ENCODE measurements around the gene NMUR2. TPM values are rescaled to one million over a fixed set of nuclear protein-coding genes. Genes with fewer than 3 reads are reported as not detected.

The NMUR2 gene, protein sequence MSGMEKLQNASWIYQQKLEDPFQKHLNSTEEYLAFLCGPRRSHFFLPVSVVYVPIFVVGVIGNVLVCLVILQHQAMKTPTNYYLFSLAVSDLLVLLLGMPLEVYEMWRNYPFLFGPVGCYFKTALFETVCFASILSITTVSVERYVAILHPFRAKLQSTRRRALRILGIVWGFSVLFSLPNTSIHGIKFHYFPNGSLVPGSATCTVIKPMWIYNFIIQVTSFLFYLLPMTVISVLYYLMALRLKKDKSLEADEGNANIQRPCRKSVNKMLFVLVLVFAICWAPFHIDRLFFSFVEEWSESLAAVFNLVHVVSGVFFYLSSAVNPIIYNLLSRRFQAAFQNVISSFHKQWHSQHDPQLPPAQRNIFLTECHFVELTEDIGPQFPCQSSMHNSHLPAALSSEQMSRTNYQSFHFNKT
- not detected for total RNA-seq

DNA sequence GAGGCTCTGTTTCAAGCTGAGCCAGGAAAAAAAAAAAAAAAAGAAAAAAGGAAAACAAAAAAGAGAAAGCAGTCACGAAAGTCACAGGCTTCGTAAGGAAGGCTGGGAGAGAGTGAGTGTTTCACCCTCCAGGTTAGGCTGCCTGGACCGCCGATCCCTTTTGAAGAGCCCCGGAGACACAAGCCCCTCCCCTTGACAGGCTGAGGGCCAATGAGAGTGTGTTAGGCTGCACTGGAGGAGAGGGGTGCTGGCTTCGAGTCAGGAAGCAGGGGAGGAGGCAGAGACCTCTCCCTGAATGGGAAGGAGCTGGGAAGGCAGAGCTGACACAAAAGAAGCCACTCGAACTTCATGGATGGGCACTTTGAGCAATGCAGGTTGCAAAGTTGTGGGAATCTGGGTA, at the start of gene NMUR2:
NMUR2 (minus strand) TSS at position 135 of the 400 bp plus-strand sequence. CDS start 166 bp downstream, outside the sequence.
- no peak for DNase-seq (ENCODE audit: low read depth in 2 of 3, low spot score in 2 of 3)

DNA sequence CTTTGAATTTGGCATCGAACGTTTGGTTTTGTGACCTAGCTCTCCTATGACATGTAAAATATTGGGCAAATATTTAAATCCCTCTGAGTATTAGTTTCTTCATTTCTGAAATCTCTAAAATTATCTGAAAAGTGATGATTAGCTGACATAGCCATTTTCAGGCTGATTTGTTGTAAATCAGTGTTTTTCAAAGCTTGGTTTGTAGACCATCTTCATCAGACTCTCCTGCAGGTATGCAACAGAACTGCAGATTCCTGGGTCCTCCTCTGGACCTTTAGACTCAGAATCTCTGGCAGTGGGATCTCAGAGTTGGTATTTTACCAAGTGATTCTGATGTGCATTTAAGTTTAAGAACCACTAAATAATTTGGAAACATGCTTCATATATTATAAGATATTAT, 38.9 kb upstream of the NMUR2 start:
- DNase-seq (ENCODE audit: low read depth in 2 of 3, low spot score in 2 of 3): no peak

DNA sequence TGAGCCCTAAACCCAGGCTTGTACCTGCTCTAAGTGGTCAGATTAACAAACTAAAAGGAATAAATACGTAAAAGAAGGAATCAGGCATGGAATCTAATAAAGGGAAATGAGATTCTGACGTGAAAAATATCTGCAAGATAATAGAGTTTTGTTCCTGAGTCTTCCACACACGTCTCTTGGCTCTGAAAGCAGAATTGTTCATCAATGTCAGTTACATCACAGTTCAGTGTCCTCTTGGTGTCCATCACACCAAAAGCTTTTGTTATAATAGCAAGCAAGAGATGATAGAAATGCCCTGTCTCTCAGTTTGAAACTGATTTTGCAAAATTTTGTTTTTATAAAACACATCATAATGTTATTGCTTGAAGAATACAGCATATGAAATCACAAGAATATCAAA, 34.7 kb upstream of the NMUR2 start:
- DNase-seq (ENCODE audit: low read depth in 2 of 3, low spot score in 2 of 3): no peak

DNA sequence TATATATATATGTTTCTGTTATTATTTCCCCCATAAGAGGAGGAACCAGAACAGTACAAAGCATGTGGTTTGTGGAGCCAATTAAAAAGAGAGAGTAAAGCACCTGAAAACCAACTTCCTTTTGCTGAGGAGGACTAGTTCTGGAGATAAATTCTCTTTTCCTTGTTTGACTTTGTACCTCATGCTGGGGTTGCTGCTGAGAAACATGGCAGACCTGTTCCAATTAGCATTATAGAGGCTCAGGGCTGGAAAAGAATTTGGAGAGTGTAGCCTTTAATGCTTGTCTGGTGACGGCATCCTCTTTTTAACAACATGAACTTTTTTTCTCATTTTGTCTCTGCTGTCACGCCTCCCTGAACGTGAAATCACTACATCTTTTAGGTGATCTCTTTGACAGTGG, 32.8 kb upstream of the NMUR2 start:
- DNase-seq (ENCODE audit: low read depth in 2 of 3, low spot score in 2 of 3): no peak

DNA sequence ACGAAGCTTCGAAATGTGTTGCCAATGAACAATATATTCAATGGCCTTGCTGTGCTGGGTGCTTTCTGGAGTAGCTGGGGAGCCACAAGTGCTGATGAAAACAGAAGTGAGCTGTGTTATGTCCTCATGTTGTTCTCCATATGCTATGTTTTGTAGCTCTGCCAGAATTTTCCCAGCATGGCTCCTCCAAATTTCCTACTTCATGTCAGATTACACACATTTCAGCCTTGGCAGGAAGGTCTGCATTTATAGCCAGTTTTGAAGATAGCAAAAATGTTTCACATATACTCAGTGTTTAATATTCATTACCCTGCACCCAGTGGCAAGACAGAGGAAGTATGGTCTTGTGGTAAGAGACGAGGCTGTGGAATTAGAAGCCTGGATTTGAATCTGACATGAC, 22.6 kb upstream of the NMUR2 start:
- no peak for DNase-seq (ENCODE audit: low read depth in 2 of 3, low spot score in 2 of 3)

DNA sequence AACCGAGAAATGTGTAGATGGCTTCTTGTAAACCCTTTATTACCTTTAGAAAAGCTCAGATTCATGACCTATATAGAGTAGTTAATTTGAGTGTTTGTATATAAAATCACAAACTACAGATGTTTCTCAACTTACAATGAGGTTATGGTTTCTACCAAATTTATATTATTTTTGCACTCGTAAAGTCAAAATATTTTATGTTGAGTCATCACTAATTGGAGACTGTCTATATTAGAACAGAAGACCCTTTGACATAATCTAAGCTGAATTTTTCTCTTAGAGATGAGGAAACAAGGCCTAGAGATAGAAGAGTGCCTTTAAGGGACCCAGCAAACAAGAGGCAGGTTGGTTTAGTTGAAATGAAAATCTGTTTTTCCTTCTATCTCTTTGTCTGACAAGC, 20.0 kb upstream of the NMUR2 start:
- DNase-seq (ENCODE audit: low read depth in 2 of 3, low spot score in 2 of 3): no peak

DNA sequence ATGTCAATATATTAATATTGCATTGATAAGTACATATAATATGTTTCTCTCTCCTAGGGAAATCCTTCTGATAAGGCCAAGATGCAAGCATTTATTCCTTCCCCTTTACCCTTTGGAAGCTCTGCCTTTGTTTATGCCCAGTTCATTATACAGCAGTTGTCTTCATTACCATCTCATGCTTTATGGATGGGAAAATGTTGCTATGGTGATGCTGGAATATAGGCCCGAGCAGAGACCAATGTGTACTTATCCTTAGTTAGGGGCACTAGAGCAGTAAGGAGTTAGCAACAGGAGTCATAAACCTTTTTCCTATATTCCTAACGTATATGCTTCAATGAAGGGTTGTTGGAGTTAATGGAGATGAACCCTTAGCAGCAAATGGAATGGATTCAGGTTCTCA, 19.4 kb upstream of the NMUR2 start:
- no peak for DNase-seq (ENCODE audit: low read depth in 2 of 3, low spot score in 2 of 3)

DNA sequence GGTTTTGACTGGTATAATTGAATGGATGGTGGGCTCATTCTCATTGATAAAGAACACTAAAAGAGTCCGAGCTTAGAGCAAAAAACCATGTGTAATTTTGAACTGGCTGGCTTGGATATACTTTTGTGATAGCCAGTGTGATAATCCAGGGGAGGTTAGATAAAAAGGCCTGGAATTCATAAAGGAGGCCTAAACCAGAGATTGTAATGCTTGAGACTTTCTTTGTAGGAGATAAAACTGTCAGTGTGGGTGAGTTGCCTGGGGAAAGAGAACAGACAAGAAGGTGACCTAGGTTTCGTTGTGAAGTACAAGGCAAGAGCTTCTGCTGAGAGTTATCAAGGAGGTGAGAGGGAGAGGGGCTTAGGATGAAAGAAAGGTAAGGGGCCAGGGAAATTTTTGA, 17.0 kb upstream of the NMUR2 start:
- DNase-seq (ENCODE audit: low read depth in 2 of 3, low spot score in 2 of 3): no peak

DNA sequence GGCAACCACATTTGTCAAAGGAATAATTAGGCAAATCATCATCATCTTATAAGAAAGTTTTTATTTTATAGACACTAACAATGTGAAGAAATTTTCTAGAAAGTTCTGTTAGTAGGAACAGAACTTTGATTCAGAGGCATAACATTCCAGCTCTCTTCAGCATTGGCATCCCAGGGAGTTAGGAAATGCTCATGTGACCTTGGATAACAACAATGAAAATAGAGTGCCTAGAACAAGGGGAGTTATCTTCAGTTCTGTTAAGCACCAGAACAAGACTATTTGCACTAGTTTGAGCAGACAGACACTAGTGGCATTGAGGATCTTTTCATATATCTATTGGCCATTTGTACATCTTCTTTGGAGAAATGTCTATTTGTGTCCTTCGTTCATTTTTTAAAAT, 7.0 kb upstream of the NMUR2 start:
- DNase-seq (ENCODE audit: low read depth in 2 of 3, low spot score in 2 of 3): no peak

DNA sequence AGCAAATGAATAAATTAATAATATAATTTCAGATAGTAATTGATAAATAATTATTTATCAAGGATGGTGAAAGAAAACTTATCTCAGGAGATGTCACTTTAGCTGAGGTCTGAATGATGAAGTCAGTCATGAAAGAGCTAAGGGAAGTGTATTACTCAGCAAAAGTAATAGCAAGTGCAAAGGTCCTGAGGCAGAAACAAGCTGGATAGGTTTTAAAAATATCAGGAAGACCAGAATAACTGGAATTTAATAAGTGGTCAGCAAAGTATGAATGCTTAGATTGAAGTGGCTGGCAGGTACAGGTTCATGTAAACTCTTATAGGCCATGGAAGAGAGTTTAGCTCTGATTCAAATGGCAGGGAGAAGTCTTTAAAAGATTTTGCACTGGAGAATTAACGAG, 1.0 kb upstream of the NMUR2 start:
- no peak for DNase-seq (ENCODE audit: low read depth in 2 of 3, low spot score in 2 of 3)

DNA sequence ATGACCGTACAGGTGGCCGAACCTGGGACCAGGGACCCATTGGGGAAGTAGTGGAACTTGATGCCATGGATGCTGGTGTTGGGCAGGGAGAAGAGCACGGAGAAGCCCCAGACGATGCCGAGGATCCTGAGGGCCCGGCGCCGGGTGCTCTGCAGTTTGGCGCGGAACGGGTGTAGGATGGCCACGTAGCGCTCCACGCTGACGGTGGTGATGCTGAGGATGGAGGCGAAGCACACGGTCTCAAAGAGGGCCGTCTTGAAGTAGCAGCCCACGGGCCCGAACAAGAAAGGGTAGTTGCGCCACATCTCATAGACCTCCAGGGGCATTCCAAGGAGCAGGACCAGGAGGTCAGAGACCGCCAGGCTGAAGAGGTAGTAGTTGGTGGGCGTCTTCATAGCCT, 585 bp downstream of the NMUR2 start:
- DNase-seq (ENCODE audit: low read depth in 2 of 3, low spot score in 2 of 3): no peak

DNA sequence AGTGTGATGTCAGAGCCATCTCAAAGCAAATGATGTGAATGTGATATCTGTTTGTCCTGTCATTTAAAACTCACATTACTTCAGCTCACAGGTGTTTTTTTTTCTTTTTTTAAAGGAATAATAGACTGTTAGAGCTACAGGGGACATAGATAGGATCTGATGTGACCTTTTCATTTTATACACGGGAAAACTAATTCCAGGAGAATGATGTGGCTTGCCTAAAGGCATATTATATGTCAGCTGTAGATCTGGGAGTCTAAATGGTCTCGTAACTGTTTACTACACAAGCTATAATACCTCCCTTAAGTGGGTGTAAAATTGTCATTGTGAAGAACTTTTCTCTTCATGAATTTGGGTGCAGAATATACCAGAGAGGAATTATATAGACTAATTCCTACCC, 2.0 kb downstream of the NMUR2 start:
- DNase-seq (ENCODE audit: low read depth in 2 of 3, low spot score in 2 of 3): no peak

DNA sequence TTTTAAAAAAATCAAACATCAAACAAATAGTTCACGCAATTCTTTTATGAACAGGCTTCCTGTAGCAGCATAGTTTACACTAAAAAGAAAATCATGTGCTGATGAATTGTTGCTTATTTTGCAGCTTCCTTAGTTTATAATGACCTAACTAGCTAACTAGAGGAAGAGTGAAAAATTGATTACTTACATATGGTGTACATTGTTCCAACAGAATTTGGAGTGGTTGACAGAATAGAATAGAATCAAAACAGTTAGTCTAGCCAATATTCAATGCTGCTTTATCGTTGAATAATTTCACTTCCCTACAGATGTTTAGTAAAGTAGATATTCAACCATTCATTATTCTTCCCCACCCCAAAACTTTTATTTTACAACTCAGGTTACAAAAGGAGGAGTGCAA, 4.2 kb downstream of the NMUR2 start:
- DNase-seq (ENCODE audit: low read depth in 2 of 3, low spot score in 2 of 3): no peak

DNA sequence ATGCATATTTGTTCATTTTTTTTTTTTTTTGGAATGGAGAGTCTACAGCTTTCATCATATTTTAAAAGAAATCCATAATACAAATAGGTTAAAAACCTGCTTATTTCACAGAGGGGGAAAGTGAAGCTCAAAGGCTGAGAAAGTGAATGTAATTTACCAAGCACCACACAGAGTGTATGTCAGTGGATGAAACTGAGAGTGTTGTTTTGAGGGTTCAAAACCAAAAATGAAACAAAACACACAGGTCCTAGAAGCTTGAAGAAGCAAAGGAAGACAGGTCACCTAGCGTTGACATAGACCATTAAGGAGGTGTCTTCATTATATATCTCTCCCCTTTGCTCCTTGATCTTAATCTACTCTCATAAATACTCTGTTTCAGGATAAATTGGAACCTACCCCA, 7.5 kb downstream of the NMUR2 start:
- DNase-seq (ENCODE audit: low read depth in 2 of 3, low spot score in 2 of 3): no peak

DNA sequence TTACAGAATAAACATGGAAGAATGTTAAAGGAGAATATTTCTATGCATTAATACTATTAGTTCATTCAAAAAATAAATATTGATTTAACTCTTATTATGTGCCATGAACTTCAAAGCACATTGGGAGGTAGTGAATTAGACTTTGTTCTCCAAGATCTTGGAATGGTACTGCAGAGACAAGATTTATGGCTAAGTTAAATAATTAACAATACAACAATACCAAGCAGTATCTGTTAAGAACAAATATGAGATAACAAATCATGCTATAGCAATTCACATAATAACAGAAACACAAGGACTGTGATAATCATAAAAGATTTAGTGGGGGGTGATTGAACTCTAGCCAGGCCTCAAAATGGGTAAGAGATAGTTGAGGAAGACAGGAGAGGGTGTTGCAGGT, 11.6 kb downstream of the NMUR2 start:
- DNase-seq (ENCODE audit: low read depth in 2 of 3, low spot score in 2 of 3): no peak

DNA sequence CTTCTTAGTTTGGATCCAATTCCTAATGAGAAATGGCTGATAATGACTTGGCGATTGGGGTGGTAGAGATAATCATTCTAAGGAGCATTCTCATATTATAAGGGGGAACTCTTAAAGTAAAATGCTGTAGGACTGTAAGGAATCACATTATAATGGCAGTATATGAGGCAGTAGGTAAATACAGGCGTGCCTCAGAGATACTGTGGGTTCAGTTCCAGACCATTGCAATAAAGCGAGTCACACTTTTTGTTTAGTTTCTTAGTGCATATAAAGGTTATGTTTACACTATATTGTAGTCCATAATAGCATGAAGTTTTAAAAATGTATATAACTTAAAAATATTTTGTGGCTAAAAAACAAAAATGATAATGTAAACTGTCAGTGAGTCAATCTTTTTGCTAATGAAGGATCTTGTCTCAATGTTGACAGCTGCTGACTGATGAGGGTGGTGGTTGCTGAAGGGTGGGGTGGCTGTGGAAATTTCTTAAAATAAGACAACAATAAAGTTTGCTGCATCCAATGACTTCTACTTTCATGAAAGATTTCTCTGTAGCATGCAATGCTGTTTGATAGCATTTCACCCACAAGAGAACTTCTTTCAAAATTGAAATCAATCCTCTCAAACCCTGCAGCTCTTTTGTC, 15.8 kb downstream of the NMUR2 start:
- DNase-seq (ENCODE audit: low read depth in 2 of 3, low spot score in 2 of 3): no peak

DNA sequence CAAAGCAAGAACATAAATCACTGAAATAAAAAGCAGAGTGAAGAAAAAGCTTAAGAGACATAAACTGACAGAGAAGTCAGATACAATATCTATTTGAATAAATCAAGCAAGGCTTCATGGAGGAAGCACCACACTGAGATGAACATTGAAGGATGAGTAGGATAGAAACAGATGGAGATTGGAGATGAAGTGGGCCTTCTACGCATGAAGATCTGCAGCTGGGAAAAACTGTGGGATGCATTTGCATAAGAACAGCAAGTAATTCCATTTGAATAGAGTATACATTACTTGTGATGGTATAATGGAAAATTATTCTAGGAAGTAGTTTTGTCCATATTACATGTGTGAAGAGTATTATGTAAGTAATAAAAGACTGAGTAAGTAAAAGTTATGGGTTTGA, 16.5 kb downstream of the NMUR2 start:
- DNase-seq (ENCODE audit: low read depth in 2 of 3, low spot score in 2 of 3): no peak

DNA sequence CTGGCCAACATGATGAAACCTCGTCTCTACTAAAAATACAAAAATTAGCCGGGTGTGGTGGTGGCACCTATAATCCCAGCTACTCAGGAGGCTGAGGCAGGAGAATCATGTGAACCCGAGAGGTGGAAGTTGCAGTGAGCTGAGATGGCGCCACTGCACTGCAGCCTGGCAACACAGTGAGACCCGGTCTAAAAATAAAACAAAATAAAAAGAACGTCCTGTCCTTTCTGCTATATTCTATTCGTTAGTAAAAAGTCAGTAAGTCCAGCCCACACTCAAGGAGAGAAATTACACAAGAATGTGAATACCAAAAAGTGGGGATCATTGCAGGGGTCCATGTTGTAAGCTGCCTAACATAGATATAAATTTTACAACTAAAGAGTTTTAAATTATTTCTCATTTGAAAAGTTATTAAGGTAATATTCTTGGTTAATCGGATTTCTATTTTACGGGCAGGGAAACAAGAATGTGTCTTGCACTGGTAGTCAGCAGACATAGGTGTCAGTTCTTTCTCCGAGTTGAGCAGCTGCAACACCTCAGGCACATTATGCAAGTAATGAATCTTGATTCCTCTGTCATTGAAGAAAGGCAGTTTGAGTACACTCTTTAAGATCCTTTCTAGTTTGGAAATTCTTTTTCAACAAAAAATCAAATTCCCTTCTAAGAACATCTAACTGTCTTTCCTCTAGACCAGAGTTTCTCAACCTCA, 24.5 kb downstream of the NMUR2 start:
- no peak for DNase-seq (ENCODE audit: low read depth in 2 of 3, low spot score in 2 of 3)

DNA sequence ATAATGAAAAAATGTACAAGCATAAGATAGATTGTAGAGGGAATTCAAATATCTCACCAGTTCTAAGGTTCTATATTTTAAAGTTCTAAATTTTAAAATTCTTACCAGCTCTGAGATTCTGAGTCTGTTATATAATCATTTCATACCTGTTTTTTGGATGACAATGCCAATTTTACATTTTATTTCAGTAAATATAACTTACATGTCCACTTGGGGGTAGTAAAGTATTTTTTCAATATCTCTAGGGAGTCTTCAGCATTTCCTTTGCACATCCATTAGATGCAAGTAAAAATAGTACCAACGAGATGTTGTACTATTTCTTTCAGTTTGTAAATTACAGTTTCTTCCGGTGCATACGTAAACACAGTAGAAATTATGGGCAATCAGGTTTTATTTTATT, 25.7 kb downstream of the NMUR2 start:
- no peak for DNase-seq (ENCODE audit: low read depth in 2 of 3, low spot score in 2 of 3)

DNA sequence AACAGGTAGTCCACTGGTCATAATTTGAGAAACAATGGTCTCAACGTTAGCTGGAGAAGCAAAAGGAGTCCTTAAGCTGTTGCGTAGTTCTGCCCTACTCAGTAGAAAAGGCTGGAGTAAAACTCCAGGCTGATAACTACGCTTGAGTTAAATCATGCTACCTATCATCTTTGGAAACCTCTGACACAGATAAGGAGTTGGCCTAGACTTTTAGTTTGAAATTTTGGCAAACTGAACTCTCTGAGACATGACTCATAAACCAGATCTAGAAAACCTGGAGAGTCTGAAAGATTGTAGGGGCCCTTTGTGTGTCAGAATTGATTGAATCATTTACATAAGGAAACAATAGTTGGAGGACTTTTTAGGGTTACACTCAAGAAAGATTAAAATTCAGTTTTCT, 26.3 kb downstream of the NMUR2 start:
- DNase-seq (ENCODE audit: low read depth in 2 of 3, low spot score in 2 of 3): no peak

DNA sequence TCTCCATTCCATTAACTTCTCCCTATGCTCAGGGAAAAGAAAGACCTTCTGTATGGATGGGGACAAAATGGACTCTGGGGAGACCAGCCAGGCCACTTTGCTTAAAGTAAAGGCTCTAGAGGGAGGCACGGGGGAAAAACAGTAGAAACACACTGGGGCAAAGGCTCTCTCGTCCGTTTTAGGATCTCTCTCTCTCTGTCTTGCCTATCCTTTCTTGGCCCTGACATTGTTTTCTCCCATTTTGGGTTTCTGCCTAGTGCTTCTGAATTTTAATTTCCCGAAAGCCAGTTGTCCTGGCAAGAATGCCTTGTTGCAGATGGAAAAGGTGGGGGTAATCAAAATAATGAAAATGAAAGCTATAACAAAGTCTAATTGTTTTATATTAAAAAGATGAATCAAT, 28.2 kb downstream of the NMUR2 start:
- no peak for DNase-seq (ENCODE audit: low read depth in 2 of 3, low spot score in 2 of 3)

DNA sequence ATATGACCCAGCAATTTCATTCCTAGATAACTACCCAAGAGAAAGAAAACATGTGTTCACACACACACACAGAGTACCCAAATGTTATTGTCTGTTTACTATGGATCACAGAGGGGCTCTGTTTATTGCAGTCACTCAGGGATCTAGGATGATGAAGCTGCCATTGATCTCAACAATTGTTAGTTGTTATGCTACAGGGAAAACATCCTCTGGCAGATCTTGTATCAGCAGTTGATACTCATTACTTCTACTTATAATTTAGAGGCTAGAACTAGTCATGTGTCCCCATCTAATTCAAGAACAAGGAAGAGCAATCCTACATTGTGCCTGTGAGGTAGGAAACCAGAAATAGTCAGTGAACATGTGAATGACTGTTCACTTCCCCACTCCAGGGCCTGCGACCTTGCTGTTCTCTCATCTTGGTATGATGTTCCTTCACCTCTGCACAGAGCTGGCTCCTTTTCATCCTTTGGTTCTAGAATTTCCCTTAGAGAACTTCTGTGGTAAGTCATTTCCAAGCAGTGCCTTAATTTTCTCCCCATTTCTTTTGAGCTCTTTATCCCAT, 30.3 kb downstream of the NMUR2 start:
- no peak for DNase-seq (ENCODE audit: low read depth in 2 of 3, low spot score in 2 of 3)
